Retinal pigment epithelial cell (primary cell): Measurements from ENCODE around the gene KRTAP5-10.
"Not testable (repeated sequence)": the region's sequence is repeated elsewhere in the genome, so short reads cannot be mapped to it uniquely, and the experiment has no call there.

Experiments
- DNase-seq: peaks from one replicate; pipeline ENCODE4 v3.0.0-alpha.2; 2010; ENCODE audit warnings: low read depth
- H3K4me3 ChIP-seq: 2 replicates; pipeline ENCODE4 v1.5.1; 2011; ENCODE audit warnings: mild to moderate bottlenecking, low read length, control low read depth, moderate library complexity
- TF ChIP-seq, protein P1 (sequence below): conservative IDR thresholded peaks from 2 replicates; pipeline ENCODE4 v1.5.1; 2011; ENCODE audit warnings: low read depth, low read length, control low read depth, inconsistent platforms

The KRTAP5-10 gene

GRCh38 chr11:71580057-71581003 is 15.0 kb downstream of the KRTAP5-10 start:
- TF ChIP-seq, protein P1, sequence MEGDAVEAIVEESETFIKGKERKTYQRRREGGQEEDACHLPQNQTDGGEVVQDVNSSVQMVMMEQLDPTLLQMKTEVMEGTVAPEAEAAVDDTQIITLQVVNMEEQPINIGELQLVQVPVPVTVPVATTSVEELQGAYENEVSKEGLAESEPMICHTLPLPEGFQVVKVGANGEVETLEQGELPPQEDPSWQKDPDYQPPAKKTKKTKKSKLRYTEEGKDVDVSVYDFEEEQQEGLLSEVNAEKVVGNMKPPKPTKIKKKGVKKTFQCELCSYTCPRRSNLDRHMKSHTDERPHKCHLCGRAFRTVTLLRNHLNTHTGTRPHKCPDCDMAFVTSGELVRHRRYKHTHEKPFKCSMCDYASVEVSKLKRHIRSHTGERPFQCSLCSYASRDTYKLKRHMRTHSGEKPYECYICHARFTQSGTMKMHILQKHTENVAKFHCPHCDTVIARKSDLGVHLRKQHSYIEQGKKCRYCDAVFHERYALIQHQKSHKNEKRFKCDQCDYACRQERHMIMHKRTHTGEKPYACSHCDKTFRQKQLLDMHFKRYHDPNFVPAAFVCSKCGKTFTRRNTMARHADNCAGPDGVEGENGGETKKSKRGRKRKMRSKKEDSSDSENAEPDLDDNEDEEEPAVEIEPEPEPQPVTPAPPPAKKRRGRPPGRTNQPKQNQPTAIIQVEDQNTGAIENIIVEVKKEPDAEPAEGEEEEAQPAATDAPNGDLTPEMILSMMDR = peak; percentile 97
- no peak overlapping the region for H3K4me3 ChIP-seq
- DNase-seq = peak; percentile 21

- no peak overlapping the region for H3K4me3 ChIP-seq
- TF ChIP-seq, protein P1 = no peak
- no peak for DNase-seq
Measured at GRCh38 chr11:71581826-71582225, 16.5 kb downstream of the KRTAP5-10 start.

GRCh38 chr11:71582309-71582895 is 17.0 kb downstream of the KRTAP5-10 start, which contains the start of gene KRTAP5-11:
Gene KRTAP5-11, minus strand, starts transcription at chr11:71582875. Its CDS starts 38 bp downstream, at chr11:71582837.
- H3K4me3 ChIP-seq = no peak within 1 kb of the TSS
- DNase-seq = no peak
- TF ChIP-seq, protein P1 = no peak

DNA sequence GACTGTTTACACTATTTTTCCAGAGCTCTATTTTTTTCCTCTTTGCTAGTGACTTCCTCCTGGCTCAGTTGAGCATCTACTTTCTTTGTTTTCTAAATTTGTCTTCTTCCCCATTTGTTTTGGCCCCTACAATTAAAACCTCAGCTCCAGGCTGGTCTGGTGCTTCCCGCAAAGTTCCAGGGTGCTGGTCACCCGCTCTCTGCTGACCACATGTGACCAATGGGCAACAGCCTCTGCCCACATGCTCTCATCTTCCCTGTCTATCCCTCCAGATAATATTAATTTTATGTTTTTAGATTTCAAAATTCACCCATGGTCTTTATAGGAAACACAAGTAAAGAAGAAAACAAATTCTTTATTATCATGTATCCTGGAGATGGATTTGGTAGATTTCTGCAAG is 17.6 kb downstream of the KRTAP5-10 start:
- DNase-seq, H3K4me3 ChIP-seq: not testable (repeated sequence)

- DNase-seq, H3K4me3 ChIP-seq: not testable (repeated sequence)
Measured at GRCh38 chr11:71585673-71586072, 20.3 kb downstream of the KRTAP5-10 start.

DNA sequence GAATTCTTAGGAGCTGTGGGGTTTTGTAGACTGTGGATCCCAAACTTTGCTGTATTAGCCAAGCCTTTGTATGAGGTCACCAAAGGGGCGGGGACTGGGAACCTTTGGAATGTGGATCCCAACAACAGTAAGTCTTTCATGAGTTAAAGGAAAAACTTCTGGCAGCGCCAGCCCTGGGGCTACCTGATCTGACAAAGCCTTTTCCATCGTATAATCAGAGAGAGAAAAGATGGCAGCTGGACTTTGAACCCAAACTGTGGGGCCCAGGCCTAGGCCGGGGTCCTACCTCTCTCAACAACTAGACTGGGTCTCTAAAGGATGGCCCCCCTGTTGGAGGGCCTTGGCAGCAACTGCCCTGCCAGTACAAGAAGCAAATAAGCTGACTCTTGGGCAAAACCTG is 23.0 kb downstream of the KRTAP5-10 start:
- not testable (repeated sequence) for H3K4me3 ChIP-seq, DNase-seq

DNA sequence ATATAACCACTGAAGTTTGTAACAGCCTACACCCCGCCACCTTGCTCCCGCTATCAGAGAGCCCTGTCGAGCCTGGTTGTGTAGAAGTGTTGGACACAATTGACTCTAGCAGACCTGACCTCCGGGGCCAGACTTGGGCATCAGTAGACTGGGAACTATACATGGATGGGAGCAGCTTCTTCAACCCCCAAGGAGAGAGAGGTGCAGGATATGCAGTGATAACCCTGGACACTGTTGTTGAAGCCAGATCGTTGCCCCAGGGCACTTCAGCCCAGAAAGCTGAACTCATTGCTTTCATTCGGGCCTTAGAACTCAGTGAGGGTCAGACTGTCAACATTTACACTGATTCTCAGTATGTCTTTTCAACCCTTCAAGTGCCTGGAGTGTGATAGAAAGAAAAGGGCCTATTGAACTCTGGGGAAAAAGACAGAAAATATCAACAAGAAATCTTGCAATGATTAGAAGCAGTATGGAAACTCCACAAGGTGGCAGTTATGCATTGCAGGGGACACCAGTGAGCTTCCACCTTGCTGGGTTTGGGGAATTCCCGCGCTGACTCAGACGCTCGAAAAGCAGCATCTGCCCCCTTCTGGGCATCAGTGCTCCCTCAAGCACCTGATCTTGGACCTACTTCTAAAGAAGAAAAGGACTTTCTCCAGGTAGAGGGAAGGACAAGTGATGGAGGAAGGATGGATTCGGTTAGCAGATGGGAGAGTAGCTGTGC is 23.6 kb downstream of the KRTAP5-10 start:
- not testable (repeated sequence) for DNase-seq, H3K4me3 ChIP-seq

DNA sequence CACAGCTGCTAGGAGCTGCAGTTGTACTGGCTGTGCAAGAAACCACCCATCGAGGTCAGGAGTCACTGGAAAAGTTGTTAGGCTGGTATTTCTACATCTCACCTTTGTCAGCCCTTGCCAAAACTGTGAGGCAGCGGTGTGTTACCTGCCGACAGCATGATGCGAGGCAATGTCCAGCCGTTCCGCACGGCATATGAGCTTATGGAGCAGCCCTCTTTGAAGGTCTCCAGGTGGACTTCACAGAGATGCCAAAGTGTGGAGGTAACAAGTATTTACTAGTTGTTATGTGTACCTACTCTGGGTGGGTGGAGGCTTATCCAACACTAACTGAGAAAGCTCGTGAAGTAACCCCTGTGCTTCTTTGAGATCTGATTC is 24.2 kb downstream of the KRTAP5-10 start:
- H3K4me3 ChIP-seq = not testable (repeated sequence)

DNA sequence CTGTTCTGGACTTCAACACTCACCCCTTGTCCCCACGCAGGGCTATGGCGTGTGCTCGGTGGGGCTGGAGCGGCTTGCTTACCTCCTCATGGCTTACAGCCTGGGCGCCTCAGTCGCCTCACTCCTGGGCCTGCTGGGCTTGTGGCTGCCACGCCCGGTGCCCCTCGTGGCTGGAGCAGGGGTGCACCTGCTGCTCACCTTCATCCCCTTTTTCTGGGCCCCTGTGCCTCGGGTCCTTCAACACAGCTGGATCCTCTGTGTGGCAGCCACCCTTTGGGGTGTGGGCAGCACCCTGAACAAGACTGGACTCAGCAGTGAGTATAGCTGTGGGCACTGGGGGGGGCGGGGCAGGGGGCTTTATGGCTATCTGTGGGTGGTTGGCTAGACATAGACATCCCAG is 37.9 kb downstream of the KRTAP5-10 start:
- DNase-seq, H3K4me3 ChIP-seq: not testable (repeated sequence)

More for the DNA sequence above, 24.2 kb downstream of the KRTAP5-10 start:
- DNase-seq = not testable (repeated sequence)

DNA sequence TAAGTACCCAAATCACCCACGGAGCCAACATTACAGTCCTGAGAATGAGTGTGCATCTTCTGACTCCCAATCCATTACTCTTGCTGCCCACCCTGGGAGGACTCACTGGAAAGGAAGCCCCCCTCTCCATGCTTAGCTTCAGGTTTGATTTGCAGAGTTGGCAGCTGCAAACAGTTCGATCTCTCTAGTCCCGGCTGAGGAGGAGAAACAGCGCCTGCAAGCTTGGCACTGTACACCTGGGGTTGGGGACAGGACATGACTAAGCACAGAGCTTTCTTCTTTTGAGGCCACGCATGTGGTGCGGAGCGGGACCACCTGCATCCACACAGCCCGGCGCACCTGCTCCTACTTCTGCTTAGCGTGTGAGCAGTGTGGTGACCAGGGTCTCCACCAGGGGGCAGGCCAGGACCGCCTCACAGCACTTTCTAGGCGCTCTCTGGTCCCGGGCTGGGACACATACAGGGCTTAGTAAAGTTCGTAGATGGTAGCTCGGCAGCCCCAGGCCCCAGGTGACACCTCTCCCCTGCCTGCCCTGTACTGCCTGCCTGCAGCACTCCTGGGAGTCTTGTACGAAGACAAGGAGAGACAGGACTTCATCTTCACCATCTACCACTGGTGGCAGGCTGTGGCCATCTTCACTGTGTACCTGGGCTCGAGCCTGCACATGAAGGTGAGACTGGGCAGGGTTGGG is 39.6 kb downstream of the KRTAP5-10 start:
- H3K4me3 ChIP-seq, DNase-seq: not testable (repeated sequence)

DNA sequence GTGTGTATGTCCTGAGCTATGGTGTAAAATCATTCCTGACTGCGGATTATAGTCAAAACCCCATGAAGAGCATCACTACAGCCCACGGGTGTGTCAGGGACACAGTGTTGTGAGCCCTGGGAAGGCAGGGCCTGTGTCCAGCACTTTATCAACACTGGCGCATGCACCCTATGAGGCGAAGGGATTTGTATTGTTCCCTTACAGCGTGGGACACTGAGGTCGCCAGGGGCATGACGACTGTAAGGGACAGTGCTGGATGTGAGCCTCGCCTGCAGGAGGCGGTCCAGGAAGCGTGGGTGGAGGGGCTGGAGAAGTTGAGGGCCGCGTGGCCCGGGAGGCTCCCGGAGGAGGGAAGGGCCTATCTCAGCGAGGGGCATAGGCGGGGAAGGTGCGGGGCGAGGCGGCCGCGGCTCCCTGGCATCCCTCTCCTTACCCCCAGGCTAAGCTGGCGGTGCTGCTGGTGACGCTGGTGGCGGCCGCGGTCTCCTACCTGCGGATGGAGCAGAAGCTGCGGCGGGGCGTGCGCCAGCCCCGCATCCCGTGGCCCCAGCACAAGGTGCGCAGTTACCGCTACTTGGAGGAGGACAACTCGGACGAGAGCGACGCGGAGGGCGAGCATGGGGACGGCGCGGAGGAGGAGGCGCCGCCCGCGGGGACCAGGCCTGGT is 41.6 kb downstream of the KRTAP5-10 start:
- not testable (repeated sequence) for H3K4me3 ChIP-seq, DNase-seq

DNA sequence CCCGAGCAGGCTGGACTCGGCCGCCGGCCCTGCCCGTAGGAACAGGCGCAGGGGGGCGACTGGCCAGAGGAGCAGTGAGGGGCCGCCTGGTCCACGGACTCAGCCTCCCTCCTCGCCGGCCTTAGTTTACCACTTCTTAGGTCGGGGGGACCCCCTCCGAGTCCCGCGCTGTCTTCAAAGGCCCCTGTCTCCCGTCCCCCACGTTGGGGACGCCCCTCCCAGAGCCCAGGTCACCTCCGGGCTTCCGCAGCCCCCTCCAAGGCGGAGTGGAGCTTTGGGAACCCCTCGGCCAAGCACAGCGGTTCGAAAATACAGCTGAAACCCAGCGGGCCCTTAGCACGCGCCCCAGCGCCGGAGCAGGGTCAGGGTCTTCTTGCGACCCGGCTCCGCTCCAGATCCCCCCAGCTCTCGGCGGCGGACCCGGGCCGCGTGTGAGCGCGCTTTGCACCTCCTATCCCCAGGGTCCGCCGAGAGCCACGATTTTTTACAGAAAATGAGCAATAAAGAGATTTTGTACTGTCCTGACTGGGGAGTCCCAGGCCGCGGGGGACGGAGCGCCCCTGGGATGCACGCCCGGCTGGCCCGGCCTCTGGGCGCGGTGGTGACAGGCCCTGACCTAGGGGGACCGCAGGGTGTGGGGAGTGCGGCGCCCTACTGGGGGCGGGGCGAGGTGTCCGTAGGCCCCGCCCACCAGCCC is 42.3 kb downstream of the KRTAP5-10 start:
- not testable (repeated sequence) for DNase-seq, H3K4me3 ChIP-seq

GRCh38 chr11:71608272-71608671 is 42.9 kb downstream of the KRTAP5-10 start:
- not testable (repeated sequence) for DNase-seq, H3K4me3 ChIP-seq
